Cardiac fibroblast (primary cell): ENCODE measurements around the gene LNX1.

Source experiments
- DNase-seq, 2 donors: peaks; one replicate each; pipeline versions ENCODE4 v3.0.0 to v3.0.0-alpha.2; 2010; ENCODE audit warnings: low read depth in 2 of 2
- H3K4me3 ChIP-seq, 2 donors: replicated peaks in 1 of 2; 1 replicate in 1 of 2; 2 replicates in 1 of 2; pipeline ENCODE4 v1.5.1; 2011; ENCODE audit warnings: low read depth in 2 of 2, low read length in 2 of 2, mild to moderate bottlenecking in 2 of 2, moderate library complexity in 1 of 2
- CTCF ChIP-seq: IDR thresholded peaks from one replicate; pipeline ENCODE4 v1.5.1; 2011; ENCODE audit warnings: low read depth, mild to moderate bottlenecking, low read length, inconsistent platforms

LNX1 gene

GRCh38 chr4:53576676-53577372, 14.5 kb downstream of the LNX1 start:
- DNase-seq: peak; percentile 41 to 61
- no peak for TF ChIP-seq CTCF
- no peak overlapping the region for H3K4me3 ChIP-seq

- TF ChIP-seq CTCF: no peak
- no peak overlapping the region for H3K4me3 ChIP-seq
- no peak for DNase-seq
Observed at GRCh38 chr4:53576071-53576617, 15.1 kb downstream of the LNX1 start.

GRCh38 chr4:53575552-53575951, 15.7 kb downstream of the LNX1 start:
- no peak for TF ChIP-seq CTCF
- no peak for DNase-seq
- H3K4me3 ChIP-seq: no peak overlapping the region

- no peak overlapping the region for H3K4me3 ChIP-seq
- TF ChIP-seq CTCF: no peak
- DNase-seq: no peak
Observed at GRCh38 chr4:53574528-53574927, 16.8 kb downstream of the LNX1 start.

- no peak for TF ChIP-seq CTCF
- H3K4me3 ChIP-seq: no peak overlapping the region
- DNase-seq: peak in 1 of 2 donors; percentile 26
Observed at GRCh38 chr4:53573696-53574095, 17.6 kb downstream of the LNX1 start.

GRCh38 chr4:53572600-53572994, 18.7 kb downstream of the LNX1 start:
- no peak overlapping the region for H3K4me3 ChIP-seq
- DNase-seq: no peak
- TF ChIP-seq CTCF: no peak
